H9 (cell line): ENCODE results near the gene CRIP2. TPM values are rescaled to one million over a fixed set of nuclear protein-coding genes. Genes with fewer than 3 reads are reported as not detected.

Experiments
- DNase-seq: peaks from one replicate; pipeline ENCODE4 v3.0.0-alpha.2; 2017
- H2AFZ ChIP-seq: one replicate; pipeline ENCODE4 v1.6.1; 2013; ENCODE audit warnings: mild to moderate bottlenecking, low read length, control low read depth, moderate library complexity
- H2AK5ac ChIP-seq: 2 replicates; pipeline ENCODE4 v1.6.1; 2013; ENCODE audit warnings: low read length, control low read depth, mixed read lengths; ENCODE audit not compliant: insufficient read length
- H2BK120ac ChIP-seq: one replicate; pipeline ENCODE4 v1.6.1; 2013; ENCODE audit warnings: low read depth, mild to moderate bottlenecking, low read length, control low read depth, inconsistent platforms; ENCODE audit not compliant: poor library complexity, severe bottlenecking
- H2BK12ac ChIP-seq: 2 replicates; pipeline ENCODE4 v1.6.1; 2013; ENCODE audit warnings: low read length, control low read depth, mixed read lengths, low read depth; ENCODE audit not compliant: insufficient read length
- H2BK15ac ChIP-seq: 2 replicates; pipeline ENCODE4 v1.6.1; 2013; ENCODE audit warnings: low read depth, low read length, control low read depth
- H2BK20ac ChIP-seq: one replicate; pipeline ENCODE4 v1.6.1; 2013; ENCODE audit warnings: low read depth, mild to moderate bottlenecking, low read length, control low read depth, inconsistent platforms; ENCODE audit not compliant: poor library complexity, severe bottlenecking
- H2BK5ac ChIP-seq: 2 replicates; pipeline ENCODE4 v1.6.1; 2013; ENCODE audit warnings: low read length, control low read depth, mixed read lengths; ENCODE audit not compliant: insufficient read length
- H3K14ac ChIP-seq: 2 replicates; pipeline ENCODE4 v1.6.1; 2013; ENCODE audit warnings: low read length, control low read depth; ENCODE audit not compliant: insufficient read depth
- H3K18ac ChIP-seq: 2 replicates; pipeline ENCODE4 v1.6.1; 2013; ENCODE audit warnings: low read depth, mild to moderate bottlenecking, mixed read lengths, low read length, control low read depth; ENCODE audit not compliant: insufficient read length
- H3K23ac ChIP-seq: 2 replicates; pipeline ENCODE4 v1.6.1; 2013; ENCODE audit warnings: low read length, control low read depth, mixed read lengths, low read depth; ENCODE audit not compliant: insufficient read length
- H3K23me2 ChIP-seq: 2 replicates; pipeline ENCODE4 v1.6.1; 2013; ENCODE audit warnings: low read depth, mild to moderate bottlenecking, mixed read lengths, low read length, control low read depth; ENCODE audit not compliant: insufficient read length, poor library complexity, severe bottlenecking
- H3K27ac ChIP-seq: 2 replicates; pipeline ENCODE4 v1.5.1; 2013; ENCODE audit warnings: low read length, control low read depth, mixed read lengths, low read depth; ENCODE audit not compliant: insufficient read length
- H3K27me3 ChIP-seq: 2 replicates; pipeline ENCODE4 v1.6.1; 2013; ENCODE audit warnings: low read length, control low read depth, inconsistent platforms; ENCODE audit not compliant: insufficient read depth
- H3K4ac ChIP-seq: 2 replicates; pipeline ENCODE4 v1.6.1; 2013; ENCODE audit warnings: low read depth, mild to moderate bottlenecking, control low read depth, inconsistent platforms, low read length, moderate library complexity
- H3K4me1 ChIP-seq: 2 replicates; pipeline ENCODE4 v1.6.1; 2013; ENCODE audit warnings: low read length, control low read depth, inconsistent platforms; ENCODE audit not compliant: insufficient read depth
- H3K4me2 ChIP-seq: 2 replicates; pipeline ENCODE4 v1.6.1; 2013; ENCODE audit warnings: low read length, control low read depth, mixed read lengths; ENCODE audit not compliant: insufficient read length, insufficient read depth
- H3K56ac ChIP-seq: 2 replicates; pipeline ENCODE4 v1.6.1; 2013; ENCODE audit warnings: low read depth, mild to moderate bottlenecking, mixed read lengths, low read length, control low read depth; ENCODE audit not compliant: insufficient read length
- H3K79me1 ChIP-seq: 2 replicates; pipeline ENCODE4 v1.6.1; 2013; ENCODE audit warnings: low read depth, mild to moderate bottlenecking, moderate library complexity, low read length, control low read depth, inconsistent platforms; ENCODE audit not compliant: insufficient read depth, poor library complexity, severe bottlenecking
- H3K79me2 ChIP-seq: 2 replicates; pipeline ENCODE4 v1.6.1; 2013; ENCODE audit warnings: low read length, control low read depth, inconsistent platforms; ENCODE audit not compliant: insufficient read depth
- H3K9ac ChIP-seq: 2 replicates; pipeline ENCODE4 v1.6.1; 2013; ENCODE audit warnings: low read length, control low read depth, mixed read lengths; ENCODE audit not compliant: insufficient read length; ENCODE audit errors: extremely low read depth
- H3K9me3 ChIP-seq: one replicate; pipeline ENCODE4 v1.6.1; 2013; ENCODE audit warnings: low read depth, low read length, inconsistent platforms; ENCODE audit not compliant: control insufficient read depth
- H3T11ph ChIP-seq: one replicate; pipeline ENCODE4 v1.6.1; 2013; ENCODE audit warnings: mild to moderate bottlenecking, low read length, control low read depth, inconsistent platforms
- H4K20me1 ChIP-seq: one replicate; pipeline ENCODE4 v1.6.1; 2013; ENCODE audit not compliant: control insufficient read depth, insufficient read length, insufficient read depth
- H4K5ac ChIP-seq: 2 replicates; pipeline ENCODE4 v1.6.1; 2013; ENCODE audit warnings: low read depth, mild to moderate bottlenecking, mixed read lengths, low read length, control low read depth; ENCODE audit not compliant: insufficient read length
- H4K8ac ChIP-seq: replicated peaks from 2 replicates; pipeline ENCODE4 v1.6.1; 2013; ENCODE audit warnings: low read length, control low read depth, mixed read lengths, low read depth; ENCODE audit not compliant: insufficient read length
- H4K91ac ChIP-seq: 2 replicates; pipeline ENCODE4 v1.6.1; 2013; ENCODE audit warnings: low read depth, mild to moderate bottlenecking, moderate library complexity, mixed read lengths, low read length, control low read depth; ENCODE audit not compliant: insufficient read length
- H3K27ac Mint-ChIP-seq, 3 experiments: 2 replicates in 2 of 3; 3 replicates in 1 of 3; pipeline ENCODE4 v1.8.0; 2020 to 2021; ENCODE audit warnings: mixed read lengths in 3 of 3, mild to moderate bottlenecking in 1 of 3, moderate library complexity in 1 of 3
- H3K27me3 Mint-ChIP-seq: 2 replicates; pipeline ENCODE4 v1.8.0; 2021; ENCODE audit warnings: low read depth, mild to moderate bottlenecking, moderate library complexity, mixed read lengths
- H3K36me3 Mint-ChIP-seq, 3 experiments: 2 replicates in 2 of 3; 3 replicates in 1 of 3; pipeline ENCODE4 v1.8.0; 2020 to 2021; ENCODE audit warnings: low read depth in 3 of 3, mixed read lengths in 3 of 3; ENCODE audit not compliant: insufficient read depth in 1 of 3
- H3K4me1 Mint-ChIP-seq, 2 experiments: 2 replicates each; pipeline ENCODE4 v1.8.0; 2020; ENCODE audit warnings: mixed read lengths in 2 of 2
- H3K4me3 Mint-ChIP-seq, 2 experiments: 2 replicates in 1 of 2; 3 replicates in 1 of 2; pipeline ENCODE4 v1.8.0; 2020 to 2021; ENCODE audit warnings: mild to moderate bottlenecking in 2 of 2, mixed read lengths in 2 of 2, moderate library complexity in 1 of 2
- H3K9me3 Mint-ChIP-seq, 2 experiments: 2 replicates in 1 of 2; 3 replicates in 1 of 2; pipeline ENCODE4 v1.8.0; 2020; ENCODE audit warnings: mild to moderate bottlenecking in 2 of 2, mixed read lengths in 2 of 2, moderate library complexity in 1 of 2
- CTCF ChIP-seq: fragments of 200-600 bp; sonication (generic); conservative IDR thresholded peaks from 3 replicates; pipeline ENCODE4 v1.8.0; 2021; ENCODE audit warnings: antibody characterized with exemption, mild to moderate bottlenecking
- WGBS: extraction: QIAGEN DNeasy Blood & Tissue Kit; methylation state at CpG from one replicate; pipeline ENCODE4 v1.1.7; 2013; ENCODE audit warnings: missing lambda C conversion rate, low lambda C conversion rate, mixed read lengths; ENCODE audit not compliant: insufficient read length; ENCODE audit errors: extremely low coverage; 5-methylcytosine and 5-hydroxymethylcytosine counted together
- total RNA-seq: library from RNA; stranded (reverse); gene quantifications from 2 replicates; pipeline ENCODE4 v1.2.1, GENCODE V29; 2021

CRIP2 gene
- total RNA-seq, 1 experiment from 2014 or later = 5.7 TPM

- Mint-ChIP-seq H3K4me1 (0 out of 4 replicates have a peak, but pooled peaks cover 0 to under 1% of the 10 kb centered on the region in 2 experiments), H3K9me3 (peaks cover 0 to 8% of the 10 kb centered on the region in 2 experiments; a peak in 2 of 5 replicates), H3K27me3 (peaks cover 24% of the 10 kb centered on the region), H3K27ac (no peak overlapping the region), H3K4me3 (no peak overlapping the region), H3K36me3 (no peaks in the 10 kb centered on the region; a peak in 1 of 7 replicates)
- no CpG with 5 or more reads among the region's 16 CpGs for WGBS
- Histone ChIP-seq H3K79me2 (no peaks in the 10 kb centered on the region), H2AFZ (no peak overlapping the region), H4K20me1 (no peaks in the 10 kb centered on the region), H3K79me1 (no peaks in the 10 kb centered on the region), H4K91ac (no peak overlapping the region), H3K18ac (no peak overlapping the region), H3K23me2 (peaks cover 2% of the 10 kb centered on the region), H3K4me1 (no peaks in the 10 kb centered on the region), H3K23ac (no peak overlapping the region), H3K14ac (no peak overlapping the region), H2BK15ac (no peak overlapping the region), H3K56ac (no peak overlapping the region), H2BK20ac (no peak overlapping the region), H3K4ac (no peak overlapping the region), H3K27ac (no peak overlapping the region), H3K27me3 (no peaks in the 10 kb centered on the region; the same call in 1 of the 2 replicates), H2BK5ac (no peak overlapping the region), H3T11ph (no peak overlapping the region), H2BK120ac (no peak overlapping the region), H3K4me2 (no peak overlapping the region), H4K8ac (no peak overlapping the region), H2AK5ac (no peak overlapping the region), H4K5ac (no peak overlapping the region), H2BK12ac (no peak overlapping the region), H3K9ac (no peak overlapping the region), H3K9me3 (no peaks in the 10 kb centered on the region)
- no peak for DNase-seq
- no peak for TF ChIP-seq CTCF
These were observed 30.5 kb downstream of the CRIP2 start for GRCh38 chr14:105505101-105505500.
